HCT116 (cell line): ENCODE measurements around the gene HDAC8. TPM values are rescaled to one million over a fixed set of nuclear protein-coding genes. Genes with fewer than 3 reads are reported as not detected.

ENCODE experiments used
- ATAC-seq: fragments of 200-7000 bp; cut with Tn5 transposase; 2 replicates; pipeline ENCODE4 v1.9.1; 2020; ENCODE audit warnings: mild to moderate bottlenecking, moderate library complexity
- BruUV-seq: library from RNA; stranded (reverse); fragments of 400-500 nt; replicated peaks from 2 replicates; lab custom pipeline; 2021; lab: Mats Ljungman, UMichigan
- CTCF ChIA-PET: fragments of 300-600 bp; sonication (Branson Sonifier 250); formaldehyde crosslinking; loops from one replicate; lab custom pipeline; 2021; ENCODE audit warnings: antibody characterized with exemption; lab: Charles Lee
- POLR2A ChIA-PET: fragments of 300-600, 350-600 bp; sonication (Branson Sonifier 250); formaldehyde crosslinking; loops from one replicate; lab custom pipeline; 2021; ENCODE audit warnings: antibody characterized with exemption; lab: Charles Lee
- RAD21 ChIA-PET, 2 experiments: fragments of 300-600 bp; sonication (Branson Sonifier 250); formaldehyde crosslinking; loops; one replicate each; lab custom pipeline; 2023; ENCODE audit warnings: low total read pairs in 2 of 2; ENCODE audit not compliant: uncharacterized antibody in 2 of 2, unreplicated experiment in 2 of 2, low non-redundant PET in 1 of 2; lab: Charles Lee
- DNase-seq: peaks from one replicate; pipeline ENCODE4 v3.0.0-alpha.2; 2010; ENCODE audit warnings: low read depth, low spot score
- H2AFZ ChIP-seq: fragments of 200-600 bp; shearing (Covaris generic), sonication (generic); 2 replicates; pipeline ENCODE4 v1.6.1; 2017; ENCODE audit warnings: low read depth, mixed run types, mixed read lengths, antibody characterized with exemption, low read length; ENCODE audit not compliant: poor library complexity, severe bottlenecking
- H3K27ac ChIP-seq: 2 replicates; pipeline ENCODE4 v1.5.1; 2012; ENCODE audit warnings: low read depth, low read length
- H3K27me3 ChIP-seq: fragments of 200-600 bp; sonication (generic); 2 replicates; pipeline ENCODE4 v1.6.1; 2016; ENCODE audit warnings: mixed run types, low read length, mixed read lengths; ENCODE audit not compliant: insufficient read depth
- H3K36me3 ChIP-seq, 2 experiments: fragments of 200-500 bp in 1 of 2; fragments of 200-600 bp in 1 of 2; sonication (Bioruptor generic) in 1 of 2; sonication (generic) in 1 of 2; 2 replicates each; pipeline versions ENCODE4 v1.5.1 to v1.6.1; 2014 to 2016; ENCODE audit warnings: low read length in 2 of 2, inconsistent platforms in 1 of 2, mixed read lengths in 1 of 2, mixed run types in 1 of 2; ENCODE audit not compliant: insufficient read depth in 2 of 2, control insufficient read depth in 1 of 2
- H3K4me1 ChIP-seq, 2 experiments: fragments of 200-600 bp in 1 of 2; sonication (generic) in 1 of 2; 2 replicates each; pipeline versions ENCODE4 v1.5.1 to v1.6.1; 2012 to 2017; ENCODE audit warnings: low read length in 2 of 2, inconsistent platforms in 1 of 2, mild to moderate bottlenecking in 1 of 2, mixed read lengths in 1 of 2, mixed run types in 1 of 2, moderate library complexity in 1 of 2; ENCODE audit not compliant: insufficient read depth in 2 of 2, control insufficient read depth in 1 of 2
- H3K4me2 ChIP-seq: fragments of 200-600 bp; sonication (generic); 2 replicates; pipeline ENCODE4 v1.6.1; 2017; ENCODE audit warnings: mixed run types, low read length, mixed read lengths
- H3K4me3 ChIP-seq, 2 experiments: fragments of 200-600 bp in 1 of 2; sonication (generic) in 1 of 2; replicated peaks in 1 of 2; 2 replicates each; pipeline ENCODE4 v1.5.1; 2011 to 2016; ENCODE audit warnings: low read length in 2 of 2, control low read depth in 1 of 2, low read depth in 1 of 2, mild to moderate bottlenecking in 1 of 2, mixed read lengths in 1 of 2, mixed run types in 1 of 2
- H3K79me2 ChIP-seq: fragments of 200-600 bp; sonication (generic); 2 replicates; pipeline ENCODE4 v1.6.1; 2017; ENCODE audit warnings: mild to moderate bottlenecking, mixed run types, low read length, moderate library complexity, mixed read lengths; ENCODE audit not compliant: insufficient read depth
- H3K9ac ChIP-seq: fragments of 200-600 bp; sonication (generic); 2 replicates; pipeline ENCODE4 v1.6.1; 2016; ENCODE audit warnings: low read length, mixed read lengths
- H3K9me2 ChIP-seq: fragments of 200-600 bp; sonication (generic), shearing (Covaris generic); 2 replicates; pipeline ENCODE4 v1.6.1; 2017; ENCODE audit warnings: mixed run types, mild to moderate bottlenecking, moderate library complexity; ENCODE audit not compliant: insufficient read depth
- H3K9me3 ChIP-seq, 2 experiments: fragments of 200-500 bp in 1 of 2; fragments of 200-600 bp in 1 of 2; sonication (Bioruptor generic) in 1 of 2; sonication (generic) in 1 of 2; 2 replicates each; pipeline ENCODE4 v1.6.1; 2014 to 2017; ENCODE audit warnings: low read length in 2 of 2, mixed read lengths in 2 of 2, inconsistent platforms in 1 of 2, low read depth in 1 of 2, mild to moderate bottlenecking in 1 of 2, mixed run types in 1 of 2, moderate library complexity in 1 of 2; ENCODE audit not compliant: control insufficient read depth in 1 of 2, insufficient read depth in 1 of 2
- H4K20me1 ChIP-seq: fragments of 200-600 bp; sonication (generic), shearing (Covaris generic); 2 replicates; pipeline ENCODE4 v1.6.1; 2017; ENCODE audit warnings: mixed run types, mild to moderate bottlenecking, moderate library complexity; ENCODE audit not compliant: insufficient read depth
- CBX3 ChIP-seq: IDR thresholded peaks from 2 replicates; pipeline ENCODE4 v1.6.1; 2012; ENCODE audit warnings: low read depth
- CTCF ChIP-seq, 3 experiments: fragments of 200-600 bp in 1 of 3; sonication (generic) in 1 of 3; IDR thresholded peaks in 2 of 3; conservative IDR thresholded peaks in 1 of 3; 2 replicates each; pipeline ENCODE4 v1.5.1; 2012 to 2017; ENCODE audit warnings: low read depth in 2 of 3, low read length in 2 of 3, antibody characterized with exemption in 1 of 3, borderline replicate concordance in 1 of 3, control low read depth in 1 of 3, mild to moderate bottlenecking in 1 of 3, mixed read lengths in 1 of 3, mixed run types in 1 of 3, moderate library complexity in 1 of 3; ENCODE audit not compliant: insufficient read depth in 1 of 3
- EZH2 ChIP-seq: fragments of 200-600 bp; sonication (generic); IDR thresholded peaks from 2 replicates; pipeline ENCODE4 v1.6.1; 2017; ENCODE audit warnings: antibody characterized with exemption, mixed run types
- JUND ChIP-seq: IDR thresholded peaks from 2 replicates; pipeline ENCODE4 v1.6.1; 2012
- POLR2A ChIP-seq: IDR thresholded peaks from 2 replicates; pipeline ENCODE4 v1.7.0; 2011; ENCODE audit warnings: borderline replicate concordance; ENCODE audit not compliant: insufficient read depth, insufficient read length; ENCODE audit errors: extremely low read depth
- SIN3A ChIP-seq: IDR thresholded peaks from 2 replicates; pipeline ENCODE4 v1.6.1; 2012; ENCODE audit warnings: low read depth
- YY1 ChIP-seq: IDR thresholded peaks from 2 replicates; pipeline ENCODE4 v1.6.1; 2011; ENCODE audit warnings: low read length, low read depth, moderate library complexity, mild to moderate bottlenecking; ENCODE audit not compliant: insufficient replicate concordance; ENCODE audit errors: extremely low read depth
- intact Hi-C: fragments of 100-400 bp; cut with micrococcal nuclease; formaldehyde crosslinking; loops from 2 replicates; pipeline ENCODE4 v1.10.0; 2022
- total RNA-seq: library from RNA; stranded (reverse); gene quantifications from one replicate; pipeline ENCODE4 v1.2.1, GENCODE V29; 2021; ENCODE audit not compliant: unreplicated experiment
- TF ChIP-seq, protein P1 (sequence below): IDR thresholded peaks from 2 replicates; pipeline ENCODE4 v1.6.1; 2011; ENCODE audit warnings: mild to moderate bottlenecking, low read length, moderate library complexity; ENCODE audit not compliant: insufficient replicate concordance; ENCODE audit errors: extremely low read depth

HDAC8 gene
- total RNA-seq, 1 experiment from 2014 or later: 24.1 TPM

DNA sequence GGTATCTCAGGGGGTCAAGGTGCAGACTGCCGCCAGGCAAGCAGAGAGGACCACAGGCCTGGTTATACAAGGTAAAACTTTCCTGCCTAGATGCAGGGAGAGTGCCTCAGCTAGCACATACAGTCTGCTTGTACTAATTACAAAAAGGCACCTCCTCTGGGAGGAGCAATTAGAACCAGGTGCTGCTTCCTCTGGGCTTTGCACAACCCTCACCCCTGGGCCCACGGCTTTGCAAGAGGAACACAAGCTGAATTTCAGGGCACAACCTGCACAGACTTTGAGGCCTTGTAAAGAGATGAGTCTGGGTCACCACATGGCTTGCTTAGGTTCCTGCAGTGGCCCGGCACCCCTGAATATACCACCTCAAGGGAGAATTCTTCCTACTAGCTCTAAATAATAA is 257.8 kb downstream of the HDAC8 start:
- Histone ChIP-seq H3K9ac (no peak overlapping the region), H2AFZ (no peak overlapping the region), H3K36me3 (no peaks in the 10 kb centered on the region), H3K79me2 (no peaks in the 10 kb centered on the region), H3K27me3 (no peaks in the 10 kb centered on the region), H3K4me2 (no peak overlapping the region), H3K4me3 (no peak overlapping the region), H3K4me1 (no peaks in the 10 kb centered on the region), H3K9me3 (no peaks in the 10 kb centered on the region), H3K27ac (no peak overlapping the region), H3K9me2 (no peaks in the 10 kb centered on the region), H4K20me1 (no peaks in the 10 kb centered on the region)
- CTCF ChIA-PET: no interaction called here
- no TSS peak for BruUV-seq
- ATAC-seq: no peak
- RAD21 ChIA-PET: no interaction called here
- no peak for DNase-seq
- intact Hi-C loops: no loop called here
- TF ChIP-seq, protein P1, sequence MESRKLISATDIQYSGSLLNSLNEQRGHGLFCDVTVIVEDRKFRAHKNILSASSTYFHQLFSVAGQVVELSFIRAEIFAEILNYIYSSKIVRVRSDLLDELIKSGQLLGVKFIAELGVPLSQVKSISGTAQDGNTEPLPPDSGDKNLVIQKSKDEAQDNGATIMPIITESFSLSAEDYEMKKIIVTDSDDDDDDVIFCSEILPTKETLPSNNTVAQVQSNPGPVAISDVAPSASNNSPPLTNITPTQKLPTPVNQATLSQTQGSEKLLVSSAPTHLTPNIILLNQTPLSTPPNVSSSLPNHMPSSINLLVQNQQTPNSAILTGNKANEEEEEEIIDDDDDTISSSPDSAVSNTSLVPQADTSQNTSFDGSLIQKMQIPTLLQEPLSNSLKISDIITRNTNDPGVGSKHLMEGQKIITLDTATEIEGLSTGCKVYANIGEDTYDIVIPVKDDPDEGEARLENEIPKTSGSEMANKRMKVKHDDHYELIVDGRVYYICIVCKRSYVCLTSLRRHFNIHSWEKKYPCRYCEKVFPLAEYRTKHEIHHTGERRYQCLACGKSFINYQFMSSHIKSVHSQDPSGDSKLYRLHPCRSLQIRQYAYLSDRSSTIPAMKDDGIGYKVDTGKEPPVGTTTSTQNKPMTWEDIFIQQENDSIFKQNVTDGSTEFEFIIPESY: no peak
- no peak for TF ChIP-seq CTCF (IDR thresholded peaks at IDR 0.05 in 2 of 3, conservative IDR thresholded peaks at IDR 0.05 in 1 of 3; ENCODE audit: borderline replicate concordance in 1 of 3, insufficient read depth in 1 of 3, low read depth in 2 of 3, low read length in 2 of 3)
- no peak for TF ChIP-seq SIN3A
- TF ChIP-seq JUND: no peak
- no peak for TF ChIP-seq POLR2A
- no peak for TF ChIP-seq YY1
- no peak for TF ChIP-seq EZH2
- TF ChIP-seq CBX3: no peak
- POLR2A ChIA-PET: no interaction called here
